ENCODE data around the gene MREG.

The MREG gene

GRCh38 chr2:215895330-215895729, 118.0 kb downstream of the MREG start:
- DNase-seq (ENCODE audit: low read depth, low spot score): no peak
